HEK293 (cell line): ENCODE data around the gene SUOX.

Source experiments
- CTCF ChIA-PET: fragments of 350-600 bp; formaldehyde crosslinking; extraction: SDS; loops from one replicate; lab custom pipeline; 2021; ENCODE audit warnings: antibody characterized with exemption; lab: Yijun Ruan, JAX
- POLR2A ChIA-PET: fragments of 300-600 bp; formaldehyde crosslinking; extraction: SDS; loops from one replicate; lab custom pipeline; 2020; ENCODE audit warnings: antibody characterized with exemption, inconsistent platforms; lab: Yijun Ruan, JAX
- H3K27ac ChIP-seq: fragments of 200-500 bp; sonication (Bioruptor generic); 2 replicates; pipeline ENCODE4 v1.5.1; 2014; ENCODE audit warnings: low read depth, low read length, control low read depth, inconsistent platforms; ENCODE audit errors: extremely low read depth
- H3K36me3 ChIP-seq, 2 experiments: fragments of 200-500 bp in 1 of 2; sonication (Bioruptor generic) in 1 of 2; 1 replicate in 1 of 2; 2 replicates in 1 of 2; pipeline ENCODE4 v1.5.1; 2014 to 2017; ENCODE audit warnings: inconsistent platforms in 2 of 2, low read length in 2 of 2; ENCODE audit not compliant: control insufficient read depth in 2 of 2, insufficient read depth in 1 of 2
- H3K4me1 ChIP-seq: fragments of 200-500 bp; sonication (Bioruptor generic); 2 replicates; pipeline ENCODE4 v1.5.1; 2014; ENCODE audit warnings: mild to moderate bottlenecking, low read length, inconsistent platforms; ENCODE audit not compliant: control insufficient read depth, insufficient read depth
- H3K4me3 ChIP-seq: 2 replicates; pipeline ENCODE4 v1.5.1; 2011; ENCODE audit warnings: low read depth, mild to moderate bottlenecking, control low read depth, low read length, moderate library complexity
- H3K9me3 ChIP-seq: fragments of 200-500 bp; sonication (Bioruptor generic); 2 replicates; pipeline ENCODE4 v1.5.1; 2014; ENCODE audit warnings: low read depth, low read length, inconsistent platforms; ENCODE audit not compliant: control insufficient read depth, insufficient read depth
- BCL11A ChIP-seq: fragments of 450-650 bp; formaldehyde crosslinking; IDR thresholded peaks from 2 replicates; pipeline ENCODE4 v1.5.1; 2016; ENCODE audit warnings: low read depth, missing biosample characterization, missing genetic modification characterization
- CTCF ChIP-seq: fragments of 450-650 bp; formaldehyde crosslinking; IDR thresholded peaks from 2 replicates; pipeline ENCODE4 v1.5.1; 2016; ENCODE audit warnings: missing biosample characterization, missing genetic modification characterization
- KLF7 ChIP-seq: fragments of 450-650 bp; formaldehyde crosslinking; IDR thresholded peaks from 2 replicates; pipeline ENCODE4 v1.5.1; 2016; ENCODE audit warnings: missing biosample characterization, missing genetic modification characterization, borderline replicate concordance
- MEIS1 ChIP-seq: sonication (generic); formaldehyde crosslinking; IDR thresholded peaks from 2 replicates; pipeline ENCODE4 v1.8.1; 2022; ENCODE audit warnings: missing genetic modification reagents, mild to moderate bottlenecking, borderline replicate concordance
- SP7 ChIP-seq: fragments of 450-650 bp; formaldehyde crosslinking; IDR thresholded peaks from 2 replicates; pipeline ENCODE4 v1.5.1; 2016; ENCODE audit warnings: missing biosample characterization, missing genetic modification characterization
- ZBTB10 ChIP-seq: fragments of 450-650 bp; formaldehyde crosslinking; IDR thresholded peaks from 2 replicates; pipeline ENCODE4 v1.5.1; 2016; ENCODE audit warnings: missing biosample characterization, missing genetic modification characterization
- ZBTB17 ChIP-seq: fragments of 450-650 bp; formaldehyde crosslinking; IDR thresholded peaks from 2 replicates; pipeline ENCODE4 v1.5.1; 2016; ENCODE audit warnings: missing biosample characterization, missing genetic modification characterization
- ZEB2 ChIP-seq: fragments of 450-650 bp; formaldehyde crosslinking; IDR thresholded peaks from 2 replicates; pipeline ENCODE4 v1.5.1; 2016; ENCODE audit warnings: missing biosample characterization, missing genetic modification characterization
- ZNF10 ChIP-seq: fragments of 450-650 bp; formaldehyde crosslinking; IDR thresholded peaks from 2 replicates; pipeline ENCODE4 v1.5.1; 2017; ENCODE audit warnings: missing biosample characterization, missing genetic modification characterization
- ZNF114 ChIP-seq: fragments of 450-650 bp; formaldehyde crosslinking; IDR thresholded peaks from 2 replicates; pipeline ENCODE4 v1.5.0; 2017; ENCODE audit warnings: missing biosample characterization, missing genetic modification characterization
- ZNF202 ChIP-seq: fragments of 450-650 bp; formaldehyde crosslinking; IDR thresholded peaks from 2 replicates; pipeline ENCODE4 v1.5.1; 2016; ENCODE audit warnings: missing biosample characterization, missing genetic modification characterization, borderline replicate concordance
- ZNF211 ChIP-seq: fragments of 450-650 bp; formaldehyde crosslinking; IDR thresholded peaks from 2 replicates; pipeline ENCODE4 v1.5.1; 2016; ENCODE audit warnings: low read depth, missing biosample characterization, missing genetic modification characterization
- ZNF23 ChIP-seq: fragments of 450-650 bp; formaldehyde crosslinking; IDR thresholded peaks from 2 replicates; pipeline ENCODE4 v1.5.1; 2016; ENCODE audit warnings: missing biosample characterization, missing genetic modification characterization, borderline replicate concordance
- ZNF26 ChIP-seq: fragments of 450-650 bp; formaldehyde crosslinking; IDR thresholded peaks from 2 replicates; pipeline ENCODE4 v1.5.1; 2016; ENCODE audit warnings: missing biosample characterization, missing genetic modification characterization
- ZNF48 ChIP-seq: fragments of 450-650 bp; formaldehyde crosslinking; IDR thresholded peaks from 2 replicates; pipeline ENCODE4 v1.5.1; 2016; ENCODE audit warnings: missing biosample characterization, missing genetic modification characterization
- ZNF530 ChIP-seq: fragments of 450-650 bp; formaldehyde crosslinking; IDR thresholded peaks from 2 replicates; pipeline ENCODE4 v1.5.1; 2016; ENCODE audit warnings: low read depth, missing biosample characterization, missing genetic modification characterization
- ZNF549 ChIP-seq: fragments of 450-650 bp; IDR thresholded peaks from 2 replicates; pipeline ENCODE4 v1.5.1; 2018; ENCODE audit warnings: missing biosample characterization, missing genetic modification characterization, mild to moderate bottlenecking, inconsistent platforms, moderate library complexity
- ZNF585B ChIP-seq: fragments of 450-650 bp; formaldehyde crosslinking; IDR thresholded peaks from 2 replicates; pipeline ENCODE4 v1.5.1; 2016; ENCODE audit warnings: missing biosample characterization, missing genetic modification characterization
- ZNF600 ChIP-seq: fragments of 450-650 bp; formaldehyde crosslinking; IDR thresholded peaks from 2 replicates; pipeline ENCODE4 v1.5.1; 2016; ENCODE audit warnings: missing biosample characterization, missing genetic modification characterization
- ZNF623 ChIP-seq: fragments of 450-650 bp; formaldehyde crosslinking; IDR thresholded peaks from 2 replicates; pipeline ENCODE4 v1.5.1; 2016; ENCODE audit warnings: missing biosample characterization, missing genetic modification characterization
- ZNF645 ChIP-seq: fragments of 450-650 bp; formaldehyde crosslinking; IDR thresholded peaks from 2 replicates; pipeline ENCODE4; 2016; ENCODE audit warnings: missing biosample characterization, missing genetic modification characterization
- ZNF843 ChIP-seq: fragments of 450-650 bp; formaldehyde crosslinking; IDR thresholded peaks from 2 replicates; pipeline ENCODE4 v1.5.1; 2016; ENCODE audit warnings: missing biosample characterization, missing genetic modification characterization
- ZSCAN30 ChIP-seq: fragments of 450-650 bp; IDR thresholded peaks from 2 replicates; pipeline ENCODE4 v1.5.1; 2018; ENCODE audit warnings: missing biosample characterization, mild to moderate bottlenecking, missing genetic modification characterization, moderate library complexity
- TF ChIP-seq, protein P1 (sequence below): fragments of 450-650 bp; formaldehyde crosslinking; IDR thresholded peaks from 2 replicates; pipeline ENCODE4 v1.5.0; 2017; ENCODE audit warnings: missing biosample characterization, missing genetic modification characterization, borderline replicate concordance
- TF ChIP-seq, protein P2 (sequence below): fragments of 450-650 bp; formaldehyde crosslinking; IDR thresholded peaks from 2 replicates; pipeline ENCODE4 v1.5.1; 2017; ENCODE audit warnings: missing biosample characterization, missing genetic modification characterization
- TF ChIP-seq, protein P3 (sequence below): fragments of 450-650 bp; formaldehyde crosslinking; IDR thresholded peaks from 2 replicates; pipeline ENCODE4 v1.5.1; 2017; ENCODE audit warnings: missing biosample characterization, mild to moderate bottlenecking, missing genetic modification characterization, moderate library complexity

The SUOX gene

GRCh38 chr12:55996201-55996714 is 818 bp upstream of the SUOX start (continued):
- TF ChIP-seq ZNF23 = no peak
- TF ChIP-seq SP7 (tag by site-specific recombination) = no peak
- TF ChIP-seq ZNF600 (tag by site-specific recombination) = no peak
- no peak for TF ChIP-seq ZNF843
- TF ChIP-seq ZNF211 = no peak
- TF ChIP-seq ZNF645 (tag by site-specific recombination) = no peak
- no peak for TF ChIP-seq ZNF623
- no peak for TF ChIP-seq ZBTB10 (tag by site-specific recombination)
- no peak for TF ChIP-seq ZNF114 (tag by site-specific recombination)
- peak; percentile 25; the same call in 1 of the 2 replicates for TF ChIP-seq ZEB2 (tag by site-specific recombination)
- no peak for TF ChIP-seq ZNF530 (tag by site-specific recombination)
- no peak for TF ChIP-seq KLF7 (tag by site-specific recombination)
- TF ChIP-seq, protein P1, sequence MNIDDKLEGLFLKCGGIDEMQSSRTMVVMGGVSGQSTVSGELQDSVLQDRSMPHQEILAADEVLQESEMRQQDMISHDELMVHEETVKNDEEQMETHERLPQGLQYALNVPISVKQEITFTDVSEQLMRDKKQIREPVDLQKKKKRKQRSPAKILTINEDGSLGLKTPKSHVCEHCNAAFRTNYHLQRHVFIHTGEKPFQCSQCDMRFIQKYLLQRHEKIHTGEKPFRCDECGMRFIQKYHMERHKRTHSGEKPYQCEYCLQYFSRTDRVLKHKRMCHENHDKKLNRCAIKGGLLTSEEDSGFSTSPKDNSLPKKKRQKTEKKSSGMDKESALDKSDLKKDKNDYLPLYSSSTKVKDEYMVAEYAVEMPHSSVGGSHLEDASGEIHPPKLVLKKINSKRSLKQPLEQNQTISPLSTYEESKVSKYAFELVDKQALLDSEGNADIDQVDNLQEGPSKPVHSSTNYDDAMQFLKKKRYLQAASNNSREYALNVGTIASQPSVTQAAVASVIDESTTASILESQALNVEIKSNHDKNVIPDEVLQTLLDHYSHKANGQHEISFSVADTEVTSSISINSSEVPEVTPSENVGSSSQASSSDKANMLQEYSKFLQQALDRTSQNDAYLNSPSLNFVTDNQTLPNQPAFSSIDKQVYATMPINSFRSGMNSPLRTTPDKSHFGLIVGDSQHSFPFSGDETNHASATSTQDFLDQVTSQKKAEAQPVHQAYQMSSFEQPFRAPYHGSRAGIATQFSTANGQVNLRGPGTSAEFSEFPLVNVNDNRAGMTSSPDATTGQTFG = no peak
- no peak for TF ChIP-seq ZSCAN30
- TF ChIP-seq MEIS1 (CRISPR knock-in tag) = no peak
- no peak for TF ChIP-seq ZNF26
- peak; percentile 64; the same call in 1 of the 2 replicates for TF ChIP-seq ZBTB17
- TF ChIP-seq, all 188 proteins: peak for 14

DNA sequence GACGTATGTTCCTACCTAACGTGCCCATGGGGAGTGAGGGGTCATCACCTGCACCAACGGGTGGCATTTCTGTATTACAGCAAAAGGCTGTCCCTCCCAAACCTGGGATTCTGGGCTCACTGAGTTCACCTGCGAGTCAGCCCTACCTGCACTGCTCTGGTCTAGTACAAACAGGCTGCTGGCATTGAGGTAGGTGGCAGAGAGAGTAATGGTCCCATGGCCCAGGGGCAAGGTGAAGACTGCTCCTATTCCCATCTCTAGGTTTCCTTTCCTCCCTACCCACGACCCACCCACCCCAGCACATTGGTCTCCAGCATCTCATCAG is 421 bp downstream of the SUOX start:
- Histone ChIP-seq H3K9me3 (no peaks in the 10 kb centered on the region), H3K4me1 (no peaks in the 10 kb centered on the region; the same call in 1 of the 2 replicates), H3K4me3 (peak overlapping the region; percentile 65), H3K27ac (peak overlapping the region; percentile 38; the same call in 1 of the 2 replicates), H3K36me3 (peaks cover 14 to 37% of the 10 kb centered on the region in 2 experiments)
- POLR2A ChIA-PET = interaction anchor here (0.8 to 3.3 kb wide), 15 partner anchors 9 to 318 kb away, joined by 3 to 48 read pairs (median 3); partner anchors contain the start of genes CNPY2, PA2G4, RAB5B and RNF41
- CTCF ChIA-PET = interaction anchor here (0.6 to 4.8 kb wide), 17 partner anchors 9 to 259 kb away, joined by 3 to 46 read pairs (median 12); partner anchors contain the start of genes PA2G4, RAB5B and SMARCC2
- TF ChIP-seq ZEB2 (tag by site-specific recombination) (no peak), ZNF10 (tag by site-specific recombination) (no peak), BCL11A (peak; percentile 13; the same call in 1 of the 2 replicates), ZNF549 (tag by site-specific recombination) (no peak), ZNF202 (tag by site-specific recombination) (no peak), ZNF48 (tag by site-specific recombination) (no peak), CTCF (no peak), ZNF585B (tag by site-specific recombination) (no peak)
- TF ChIP-seq, protein P2, sequence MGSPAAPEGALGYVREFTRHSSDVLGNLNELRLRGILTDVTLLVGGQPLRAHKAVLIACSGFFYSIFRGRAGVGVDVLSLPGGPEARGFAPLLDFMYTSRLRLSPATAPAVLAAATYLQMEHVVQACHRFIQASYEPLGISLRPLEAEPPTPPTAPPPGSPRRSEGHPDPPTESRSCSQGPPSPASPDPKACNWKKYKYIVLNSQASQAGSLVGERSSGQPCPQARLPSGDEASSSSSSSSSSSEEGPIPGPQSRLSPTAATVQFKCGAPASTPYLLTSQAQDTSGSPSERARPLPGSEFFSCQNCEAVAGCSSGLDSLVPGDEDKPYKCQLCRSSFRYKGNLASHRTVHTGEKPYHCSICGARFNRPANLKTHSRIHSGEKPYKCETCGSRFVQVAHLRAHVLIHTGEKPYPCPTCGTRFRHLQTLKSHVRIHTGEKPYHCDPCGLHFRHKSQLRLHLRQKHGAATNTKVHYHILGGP (tag by site-specific recombination) = no peak
- TF ChIP-seq, protein P3, sequence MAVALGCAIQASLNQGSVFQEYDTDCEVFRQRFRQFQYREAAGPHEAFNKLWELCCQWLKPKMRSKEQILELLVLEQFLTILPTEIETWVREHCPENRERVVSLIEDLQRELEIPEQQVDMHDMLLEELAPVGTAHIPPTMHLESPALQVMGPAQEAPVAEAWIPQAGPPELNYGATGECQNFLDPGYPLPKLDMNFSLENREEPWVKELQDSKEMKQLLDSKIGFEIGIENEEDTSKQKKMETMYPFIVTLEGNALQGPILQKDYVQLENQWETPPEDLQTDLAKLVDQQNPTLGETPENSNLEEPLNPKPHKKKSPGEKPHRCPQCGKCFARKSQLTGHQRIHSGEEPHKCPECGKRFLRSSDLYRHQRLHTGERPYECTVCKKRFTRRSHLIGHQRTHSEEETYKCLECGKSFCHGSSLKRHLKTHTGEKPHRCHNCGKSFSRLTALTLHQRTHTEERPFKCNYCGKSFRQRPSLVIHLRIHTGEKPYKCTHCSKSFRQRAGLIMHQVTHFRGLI (tag by site-specific recombination) = no peak
